ENCODE measurements around the gene MITF. TPM values are rescaled to one million over a fixed set of nuclear protein-coding genes. Genes with fewer than 3 reads are reported as not detected.

Gene MITF
- total RNA-seq, 4 donors from 2014 or later, result 19.4 to 35.3 (median 21.7) TPM

GRCh38 chr3:69866988-69867720 lies 127.9 kb downstream of the MITF start:
- WGBS, result 41% methylated on average over 2 of the region's 2 CpGs
- no peak overlapping the region for H3K27ac ChIP-seq
- no peaks in the 10 kb centered on the region for H3K27me3 ChIP-seq
- peaks cover 18% of the 10 kb centered on the region for H3K4me1 ChIP-seq
- no peaks in the 10 kb centered on the region for H3K36me3 ChIP-seq
- H3K9me3 ChIP-seq, result no peaks in the 10 kb centered on the region
- no peak overlapping the region for H3K4me3 ChIP-seq
- DNase-seq (ENCODE audit: low spot score in 2 of 2), result no peak
- TF ChIP-seq POLR2AphosphoS5 (IDR thresholded peaks at IDR 0.05) (no peak), EP300 (IDR thresholded peaks at IDR 0.05) (no peak)

DNA sequence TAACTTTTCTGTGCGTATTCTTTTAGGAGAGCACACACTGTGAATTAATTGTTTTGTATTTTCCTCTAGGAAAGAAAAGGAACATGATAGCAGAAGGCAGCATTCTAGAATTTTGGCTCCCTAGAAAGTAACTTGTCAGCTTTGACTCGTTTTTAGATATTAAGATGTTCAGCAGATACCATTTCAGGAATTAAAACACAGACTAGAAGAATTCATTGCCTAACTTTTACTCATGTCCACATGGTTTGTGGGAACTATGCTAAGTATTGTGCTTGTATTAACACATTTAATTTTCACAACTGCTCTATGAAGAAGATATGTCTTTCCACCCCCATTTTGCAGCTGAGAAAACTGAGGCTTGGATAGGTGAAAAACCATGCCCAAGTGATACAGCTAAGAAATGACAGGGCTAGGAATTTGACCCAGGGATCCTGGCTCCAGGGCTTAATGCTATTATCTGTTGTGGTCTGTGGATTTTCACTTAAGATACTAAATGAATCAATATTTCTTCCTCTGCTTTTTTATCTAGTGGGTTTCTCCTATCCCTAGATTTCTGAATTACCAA lies 128.8 kb downstream of the MITF start:
- Histone ChIP-seq H3K27me3 (no peaks in the 10 kb centered on the region), H3K4me1 (peaks cover 18% of the 10 kb centered on the region), H3K4me3 (no peak overlapping the region), H3K9me3 (no peaks in the 10 kb centered on the region), H3K36me3 (no peaks in the 10 kb centered on the region), H3K27ac (no peak overlapping the region)
- DNase-seq (ENCODE audit: low spot score in 2 of 2), result no peak
- WGBS, result 71% methylated on average over 2 of the region's 2 CpGs
- TF ChIP-seq EP300 (IDR thresholded peaks at IDR 0.05) (no peak), POLR2AphosphoS5 (IDR thresholded peaks at IDR 0.05) (no peak), POLR2A (IDR thresholded peaks at IDR 0.05) (no peak)
- TF ChIP-seq, protein P1, sequence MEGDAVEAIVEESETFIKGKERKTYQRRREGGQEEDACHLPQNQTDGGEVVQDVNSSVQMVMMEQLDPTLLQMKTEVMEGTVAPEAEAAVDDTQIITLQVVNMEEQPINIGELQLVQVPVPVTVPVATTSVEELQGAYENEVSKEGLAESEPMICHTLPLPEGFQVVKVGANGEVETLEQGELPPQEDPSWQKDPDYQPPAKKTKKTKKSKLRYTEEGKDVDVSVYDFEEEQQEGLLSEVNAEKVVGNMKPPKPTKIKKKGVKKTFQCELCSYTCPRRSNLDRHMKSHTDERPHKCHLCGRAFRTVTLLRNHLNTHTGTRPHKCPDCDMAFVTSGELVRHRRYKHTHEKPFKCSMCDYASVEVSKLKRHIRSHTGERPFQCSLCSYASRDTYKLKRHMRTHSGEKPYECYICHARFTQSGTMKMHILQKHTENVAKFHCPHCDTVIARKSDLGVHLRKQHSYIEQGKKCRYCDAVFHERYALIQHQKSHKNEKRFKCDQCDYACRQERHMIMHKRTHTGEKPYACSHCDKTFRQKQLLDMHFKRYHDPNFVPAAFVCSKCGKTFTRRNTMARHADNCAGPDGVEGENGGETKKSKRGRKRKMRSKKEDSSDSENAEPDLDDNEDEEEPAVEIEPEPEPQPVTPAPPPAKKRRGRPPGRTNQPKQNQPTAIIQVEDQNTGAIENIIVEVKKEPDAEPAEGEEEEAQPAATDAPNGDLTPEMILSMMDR (IDR thresholded peaks at IDR 0.05), result no peak

GRCh38 chr3:69868841-69869420 lies 129.7 kb downstream of the MITF start:
- TF ChIP-seq POLR2AphosphoS5 (IDR thresholded peaks at IDR 0.05) (no peak), EP300 (IDR thresholded peaks at IDR 0.05) (no peak), POLR2A (IDR thresholded peaks at IDR 0.05) (no peak)
- TF ChIP-seq, protein P1 (IDR thresholded peaks at IDR 0.05), result no peak
- H3K27ac ChIP-seq, result no peak overlapping the region
- DNase-seq (ENCODE audit: low spot score in 2 of 2), result no peak
- WGBS, result 95% methylated on average over 3 of the region's 3 CpGs
- no peak overlapping the region for H3K4me3 ChIP-seq
- peaks cover 18% of the 10 kb centered on the region for H3K4me1 ChIP-seq
- H3K36me3 ChIP-seq, result no peaks in the 10 kb centered on the region
- H3K9me3 ChIP-seq, result no peaks in the 10 kb centered on the region
- H3K27me3 ChIP-seq, result no peaks in the 10 kb centered on the region

DNA sequence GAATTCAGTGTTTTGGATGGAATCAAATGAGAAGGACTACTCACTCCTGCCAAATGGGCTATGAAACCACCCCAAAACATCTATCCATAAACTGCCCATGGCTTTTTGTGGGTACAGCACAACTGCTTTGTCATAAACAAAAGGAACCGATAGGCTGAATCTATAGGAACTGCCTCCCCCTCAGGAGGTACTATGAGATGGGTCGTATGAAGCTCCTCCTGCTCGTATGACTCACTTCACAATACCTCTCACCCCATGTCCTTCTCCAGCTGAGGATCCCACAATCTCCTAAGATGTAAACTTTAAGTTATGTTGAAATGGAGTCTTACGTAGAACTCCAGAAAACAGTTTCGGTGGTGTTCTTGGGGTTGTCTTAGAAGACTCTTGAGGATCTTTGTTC lies 130.4 kb downstream of the MITF start:
- no peak overlapping the region for H3K27ac ChIP-seq
- 90% methylated on average over 5 of the region's 5 CpGs for WGBS
- no peaks in the 10 kb centered on the region for H3K36me3 ChIP-seq

GRCh38 chr3:69871251-69871650 lies 132.0 kb downstream of the MITF start:
- 87% methylated on average over 2 of the region's 2 CpGs for WGBS
- H3K27me3 ChIP-seq, result no peaks in the 10 kb centered on the region
- H3K27ac ChIP-seq, result no peak overlapping the region
- TF ChIP-seq, protein P1 (IDR thresholded peaks at IDR 0.05), result no peak
- TF ChIP-seq POLR2AphosphoS5 (IDR thresholded peaks at IDR 0.05), result no peak
- TF ChIP-seq POLR2A (IDR thresholded peaks at IDR 0.05), result no peak
- TF ChIP-seq EP300 (IDR thresholded peaks at IDR 0.05), result no peak
- no peaks in the 10 kb centered on the region for H3K36me3 ChIP-seq
- DNase-seq (ENCODE audit: low spot score in 2 of 2), result no peak
- peaks cover 9% of the 10 kb centered on the region for H3K4me1 ChIP-seq
- H3K9me3 ChIP-seq, result no peaks in the 10 kb centered on the region
- no peak overlapping the region for H3K4me3 ChIP-seq

More for the DNA sequence above, 130.4 kb downstream of the MITF start:
- DNase-seq (ENCODE audit: low spot score in 2 of 2), result no peak
- TF ChIP-seq, protein P1 (IDR thresholded peaks at IDR 0.05), result no peak
- TF ChIP-seq POLR2AphosphoS5 (IDR thresholded peaks at IDR 0.05) (no peak), POLR2A (IDR thresholded peaks at IDR 0.05) (no peak), EP300 (IDR thresholded peaks at IDR 0.05) (no peak)
- H3K4me1 ChIP-seq, result peaks cover 18% of the 10 kb centered on the region
- no peak overlapping the region for H3K4me3 ChIP-seq
- H3K9me3 ChIP-seq, result no peaks in the 10 kb centered on the region
- no peaks in the 10 kb centered on the region for H3K27me3 ChIP-seq

All from suprapubic skin (tissue), 4 donors.